NCI-H2227 (cell line): ENCODE data around the gene TAF1C.
"Not testable (repeated sequence)": the region's sequence is repeated elsewhere in the genome, so short reads cannot be mapped to it uniquely, and the experiment has no call there.

Source experiments
- DNase-seq: peaks from one replicate; lab custom pipeline; 2025; ENCODE audit not compliant: unreplicated experiment; lab: John Stamatoyannopoulos, UW

Gene TAF1C, protein sequence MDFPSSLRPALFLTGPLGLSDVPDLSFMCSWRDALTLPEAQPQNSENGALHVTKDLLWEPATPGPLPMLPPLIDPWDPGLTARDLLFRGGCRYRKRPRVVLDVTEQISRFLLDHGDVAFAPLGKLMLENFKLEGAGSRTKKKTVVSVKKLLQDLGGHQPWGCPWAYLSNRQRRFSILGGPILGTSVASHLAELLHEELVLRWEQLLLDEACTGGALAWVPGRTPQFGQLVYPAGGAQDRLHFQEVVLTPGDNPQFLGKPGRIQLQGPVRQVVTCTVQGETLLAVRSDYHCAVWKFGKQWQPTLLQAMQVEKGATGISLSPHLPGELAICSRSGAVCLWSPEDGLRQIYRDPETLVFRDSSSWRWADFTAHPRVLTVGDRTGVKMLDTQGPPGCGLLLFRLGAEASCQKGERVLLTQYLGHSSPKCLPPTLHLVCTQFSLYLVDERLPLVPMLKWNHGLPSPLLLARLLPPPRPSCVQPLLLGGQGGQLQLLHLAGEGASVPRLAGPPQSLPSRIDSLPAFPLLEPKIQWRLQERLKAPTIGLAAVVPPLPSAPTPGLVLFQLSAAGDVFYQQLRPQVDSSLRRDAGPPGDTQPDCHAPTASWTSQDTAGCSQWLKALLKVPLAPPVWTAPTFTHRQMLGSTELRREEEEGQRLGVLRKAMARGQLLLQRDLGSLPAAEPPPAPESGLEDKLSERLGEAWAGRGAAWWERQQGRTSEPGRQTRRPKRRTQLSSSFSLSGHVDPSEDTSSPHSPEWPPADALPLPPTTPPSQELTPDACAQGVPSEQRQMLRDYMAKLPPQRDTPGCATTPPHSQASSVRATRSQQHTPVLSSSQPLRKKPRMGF

DNA sequence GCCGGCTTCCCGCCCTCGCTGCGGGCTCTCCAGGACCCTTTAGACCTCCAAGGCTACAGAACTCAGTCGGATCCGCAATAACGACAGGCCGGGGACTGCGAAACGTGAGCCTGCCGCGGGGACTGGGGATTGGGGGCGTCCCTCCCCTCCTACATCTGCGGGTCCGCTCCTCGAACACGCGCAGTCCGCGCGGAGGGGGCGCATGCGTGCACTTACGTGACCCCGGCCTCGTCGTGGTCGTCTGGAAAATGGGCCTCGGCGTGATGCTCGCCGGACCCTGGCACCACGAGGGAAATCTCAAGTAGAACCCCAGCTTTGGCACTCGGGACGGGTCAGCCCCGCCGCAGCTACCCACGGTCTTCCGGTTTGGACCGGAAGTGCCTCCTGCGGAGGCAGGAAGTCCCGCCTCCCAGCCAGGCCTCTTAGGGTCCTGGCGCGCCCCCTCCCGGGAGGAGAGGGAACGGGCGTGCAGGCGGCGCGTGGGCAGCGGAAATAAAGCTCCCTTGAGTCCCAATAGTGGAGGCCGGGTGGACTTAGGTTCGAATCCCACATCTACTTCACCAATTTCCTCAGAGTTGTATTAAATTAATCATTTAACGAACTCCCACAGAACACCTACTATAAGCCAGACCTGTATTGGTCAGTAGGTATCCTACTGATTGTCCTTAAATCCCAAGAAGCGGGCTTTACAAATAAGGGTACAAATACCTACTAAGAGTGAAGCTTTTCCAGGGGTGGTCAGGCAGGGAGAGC is at the start of gene TAF1C:
TSS of gene TAF1C (minus strand) at position 373 of the 753 bp plus-strand sequence. CDS start 2,069 bp downstream, outside the sequence.
- peak; percentile 94 for DNase-seq

DNA sequence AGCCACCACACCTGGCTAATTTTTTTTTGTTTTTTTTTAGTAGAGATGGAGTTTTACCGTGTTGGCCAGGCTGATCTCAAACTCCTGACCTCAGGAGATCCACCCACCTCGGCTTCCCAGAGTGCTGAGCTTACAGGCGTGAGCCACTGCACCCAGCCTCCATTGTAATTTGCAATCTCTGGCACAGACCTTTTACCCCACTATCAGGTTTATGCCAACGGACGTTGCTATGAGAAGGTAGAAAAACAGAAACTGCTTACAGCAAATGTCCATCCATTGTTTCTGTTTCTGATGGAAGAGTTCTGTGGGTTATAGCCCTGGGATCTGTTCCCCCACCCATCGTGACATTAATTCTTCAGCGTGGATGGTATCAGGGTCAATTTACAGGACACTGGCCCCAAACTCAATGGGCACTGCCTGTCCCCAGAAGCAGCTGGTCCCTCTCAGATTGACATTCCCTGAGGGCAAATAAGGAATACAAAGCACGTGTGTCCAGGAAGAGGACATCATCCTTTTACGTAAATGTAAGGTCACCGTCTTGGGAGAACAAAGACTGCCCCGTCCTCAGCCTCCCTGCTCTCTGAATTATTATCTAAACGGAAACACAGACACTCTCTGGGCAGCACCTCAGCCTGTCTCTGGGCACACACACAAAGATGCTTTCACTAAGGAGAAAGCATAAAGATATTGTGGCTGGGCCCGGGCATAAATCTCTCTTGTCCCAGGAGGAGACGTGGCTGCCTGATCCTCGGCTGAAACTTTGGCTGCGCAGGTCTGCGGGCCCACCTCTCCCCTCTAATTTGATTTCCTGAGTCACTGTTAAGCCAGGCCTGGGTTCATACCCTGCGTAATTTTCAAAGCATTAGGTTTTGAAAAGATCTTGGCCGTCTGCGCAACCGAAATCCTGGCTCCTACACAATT is 47.7 kb upstream of the TAF1C start:
- no peak for DNase-seq

DNA sequence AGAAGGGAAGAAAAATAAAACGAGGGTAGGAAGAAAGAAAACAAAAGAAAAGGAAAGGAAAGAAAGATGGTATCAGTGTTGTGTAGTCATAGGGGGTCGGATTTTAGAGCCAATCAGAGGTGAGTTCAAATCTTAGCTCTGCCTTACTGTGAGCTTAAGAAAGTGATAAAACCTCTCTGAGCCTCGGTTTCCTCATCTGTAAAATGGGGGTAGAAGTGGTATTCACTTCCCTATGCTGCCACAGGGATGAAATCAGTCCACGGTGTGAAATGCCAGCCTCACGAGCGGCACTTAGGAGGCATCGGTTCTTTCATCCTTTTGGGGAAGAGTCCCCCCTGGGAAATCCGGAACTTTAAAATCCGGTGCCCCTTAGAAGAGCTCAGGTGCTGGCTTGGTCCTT is 46.9 kb upstream of the TAF1C start:
- no peak for DNase-seq

DNA sequence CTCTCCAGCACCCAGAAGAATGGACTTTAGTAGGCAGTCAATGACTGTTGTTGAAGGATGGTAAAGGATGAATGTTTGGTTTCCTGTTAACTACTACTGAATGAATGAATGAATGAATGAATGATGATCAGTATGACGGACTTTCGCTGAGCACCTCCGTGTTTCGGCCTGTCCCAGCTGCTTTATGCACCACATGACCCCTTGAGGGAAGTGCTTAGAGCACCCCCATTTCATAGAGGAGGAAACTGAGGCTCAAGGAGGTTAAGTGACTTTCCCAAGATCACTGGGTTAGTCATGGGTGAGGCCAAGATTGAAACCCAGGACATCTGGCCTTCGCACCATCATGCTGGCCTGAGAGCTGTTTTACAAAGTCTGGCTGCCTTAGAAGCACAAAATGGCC is 46.1 kb upstream of the TAF1C start:
- DNase-seq: no peak

DNA sequence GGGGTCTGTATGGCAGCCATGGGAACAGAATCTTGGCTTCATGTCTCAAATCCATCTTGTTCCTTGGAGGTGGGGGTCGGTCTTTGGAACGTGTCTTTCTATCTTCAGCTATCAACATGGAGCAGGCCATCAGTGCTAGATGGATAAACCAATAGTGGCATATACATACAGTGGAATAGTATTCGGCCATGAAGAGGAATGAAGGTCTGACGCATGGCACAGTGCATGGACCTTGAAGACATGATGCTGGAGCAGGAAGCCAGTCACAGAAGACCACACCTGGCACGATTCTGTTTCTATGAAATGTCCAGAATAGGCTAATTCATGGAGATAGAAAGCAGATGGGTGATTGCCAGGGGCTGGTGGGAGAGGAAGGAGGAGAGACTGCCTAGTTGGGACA is 45.2 kb upstream of the TAF1C start:
- DNase-seq: no peak

DNA sequence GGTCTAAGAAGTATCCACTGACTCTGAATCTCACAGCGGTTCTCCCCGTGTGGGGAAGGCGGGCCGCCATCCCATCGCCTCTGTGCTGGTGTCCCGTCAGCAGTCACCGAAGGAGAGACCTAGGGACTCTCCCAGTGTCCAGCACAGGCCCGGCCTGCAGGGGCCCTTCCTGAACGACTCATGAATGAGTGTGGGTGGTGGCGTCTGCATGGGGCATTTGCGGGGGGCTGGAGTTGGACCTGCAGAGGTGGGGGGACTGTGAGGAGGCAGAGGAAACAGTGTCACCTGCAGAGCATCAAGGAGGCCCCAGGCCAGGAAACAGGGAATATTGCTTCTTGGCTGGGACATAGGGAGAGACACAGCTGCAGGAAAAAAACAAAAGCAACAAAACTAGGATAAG is 42.6 kb upstream of the TAF1C start:
- no peak for DNase-seq

DNA sequence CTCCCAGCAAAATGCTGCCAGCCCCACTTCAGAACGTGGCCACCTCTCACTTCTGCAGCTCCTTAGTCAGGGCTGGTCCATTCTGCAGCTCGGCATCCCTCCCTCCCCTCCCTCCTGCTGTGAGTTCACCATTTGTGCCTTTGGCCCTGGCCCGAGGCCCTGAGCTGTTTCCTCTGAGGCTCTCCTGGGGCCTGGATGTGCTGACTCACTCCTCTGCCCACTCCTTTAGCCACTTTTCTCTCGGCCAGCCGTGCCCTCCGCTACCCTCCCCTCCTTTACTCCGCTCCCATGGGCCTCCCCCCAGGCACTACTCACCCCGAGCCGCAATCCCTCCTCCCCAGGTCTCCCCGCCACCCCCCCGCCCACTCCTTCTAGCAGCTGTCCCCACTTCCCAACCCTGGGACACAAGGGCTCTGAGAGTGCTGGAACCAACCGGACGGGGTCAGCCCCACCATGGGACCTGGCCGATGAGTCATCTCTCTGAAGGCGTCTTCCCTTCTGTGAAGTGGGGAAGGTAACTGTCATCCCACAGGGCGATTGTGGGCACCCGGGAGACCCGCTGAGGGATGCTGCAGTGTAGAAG is 41.5 kb upstream of the TAF1C start:
- DNase-seq: peak; percentile 8

DNA sequence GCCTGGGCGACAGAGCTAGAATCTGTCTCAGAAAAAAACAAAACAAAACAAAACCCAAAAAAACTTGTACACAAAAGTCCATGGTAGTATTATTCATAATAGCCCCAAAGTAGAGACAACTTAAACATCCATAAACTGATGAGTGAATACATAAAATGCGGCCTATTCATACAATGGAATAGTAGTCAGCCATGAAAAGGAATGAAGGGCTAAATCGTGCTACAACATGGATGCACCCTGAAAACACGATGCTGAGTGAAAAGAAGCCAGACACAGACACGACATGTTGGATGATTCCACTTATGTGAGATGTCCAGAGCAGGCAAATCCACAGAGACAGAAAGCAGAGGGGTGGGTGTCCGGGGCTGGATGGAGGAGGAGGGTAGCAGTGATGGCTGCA is 40.7 kb upstream of the TAF1C start:
- no peak for DNase-seq

DNA sequence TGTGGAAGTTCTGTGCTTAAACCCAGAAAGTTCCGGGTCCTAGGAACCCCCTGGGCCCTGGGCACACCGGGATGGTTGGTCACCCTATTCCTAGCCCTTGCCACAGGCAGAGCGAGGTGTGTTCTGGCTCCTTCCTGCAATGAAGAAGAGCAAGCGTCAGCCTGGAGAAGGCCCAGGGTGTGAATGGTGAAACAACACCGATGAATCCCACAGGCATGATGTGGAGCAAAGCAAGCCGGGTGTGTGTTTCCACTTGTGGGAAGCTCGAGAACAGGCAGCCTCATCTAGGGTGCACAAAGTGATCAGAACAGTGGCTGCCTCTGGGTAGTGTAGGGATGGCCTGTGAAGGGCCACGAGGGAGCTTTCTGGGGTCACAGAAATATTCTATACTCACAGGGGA is 39.2 kb upstream of the TAF1C start:
- DNase-seq: no peak

DNA sequence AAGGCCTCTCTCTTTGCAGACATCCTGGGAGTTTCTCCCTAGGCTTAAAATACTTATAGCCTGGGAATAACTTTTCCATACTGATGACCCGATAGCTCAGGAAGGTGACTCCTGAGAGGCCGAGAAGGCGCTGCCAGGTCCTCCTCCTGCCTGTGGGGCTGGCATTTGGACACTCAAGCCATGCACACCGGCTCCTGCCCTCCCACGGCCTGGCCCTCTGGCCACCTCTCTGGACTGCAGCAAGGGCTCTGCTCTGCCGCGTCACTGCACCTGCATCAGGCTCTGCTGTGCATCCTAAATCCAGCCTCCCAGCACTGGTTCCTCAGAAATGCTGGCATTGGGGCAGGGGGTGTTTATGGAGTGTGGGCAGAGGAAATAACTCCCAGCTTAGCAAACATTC is 38.7 kb upstream of the TAF1C start:
- DNase-seq: no peak

DNA sequence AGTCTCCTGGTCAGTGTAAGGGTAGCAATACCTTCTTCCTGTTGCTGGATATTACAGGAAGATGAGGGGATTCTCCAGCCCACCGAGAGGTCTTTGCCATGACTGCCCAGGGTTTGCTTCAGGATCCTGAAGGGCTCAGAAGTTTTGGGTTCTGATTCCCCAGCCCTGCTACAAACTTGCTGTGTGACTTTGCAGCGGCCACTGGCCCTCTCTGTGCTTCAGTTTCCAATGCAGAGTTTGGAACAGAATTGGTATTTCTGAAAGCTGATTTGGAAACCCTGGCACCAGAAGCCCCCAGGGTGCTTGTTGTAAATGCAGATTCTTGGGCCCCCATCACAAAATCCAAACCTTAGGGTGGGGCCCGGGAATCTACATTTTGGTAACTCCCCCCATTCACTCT is 38.3 kb upstream of the TAF1C start:
- no peak for DNase-seq

DNA sequence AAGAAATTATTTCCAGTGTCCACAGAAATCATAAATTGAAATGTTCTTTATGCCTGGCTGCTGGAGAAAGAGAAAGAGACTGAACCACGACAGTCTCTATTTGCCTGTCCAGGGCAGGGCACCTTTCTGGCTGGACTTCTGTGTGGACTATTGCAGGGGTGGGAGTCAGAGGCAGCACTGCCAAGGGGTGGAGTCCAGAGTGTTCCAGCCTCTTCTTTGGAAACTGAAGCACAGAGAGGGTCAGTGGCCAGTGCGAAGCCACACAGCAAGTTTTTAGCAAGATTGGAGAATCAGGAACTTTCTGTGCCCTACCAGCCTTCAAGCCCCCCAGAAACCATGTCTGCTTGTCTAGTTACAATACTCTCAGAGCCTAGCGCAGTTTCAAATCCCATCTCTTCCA is 37.7 kb upstream of the TAF1C start:
- no peak for DNase-seq

DNA sequence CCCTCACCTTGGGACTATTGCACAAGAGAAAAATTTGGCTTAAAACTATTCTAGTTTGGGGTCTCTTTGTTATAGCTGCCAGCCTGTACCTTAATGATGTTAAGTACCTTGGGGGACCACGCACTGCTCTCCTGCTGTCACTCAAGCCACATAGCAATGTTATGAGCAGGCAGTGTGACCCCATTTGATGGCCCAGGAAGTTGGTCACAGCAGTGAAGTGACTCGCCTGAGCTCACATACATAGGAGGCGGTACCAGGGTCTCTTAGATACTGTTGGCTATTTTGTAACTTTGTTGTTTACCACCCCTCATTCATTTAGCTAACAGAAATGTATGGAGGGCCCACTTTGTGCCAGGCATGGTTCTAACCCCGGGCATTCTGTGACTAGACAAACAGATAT is 36.6 kb upstream of the TAF1C start:
- DNase-seq: no peak

DNA sequence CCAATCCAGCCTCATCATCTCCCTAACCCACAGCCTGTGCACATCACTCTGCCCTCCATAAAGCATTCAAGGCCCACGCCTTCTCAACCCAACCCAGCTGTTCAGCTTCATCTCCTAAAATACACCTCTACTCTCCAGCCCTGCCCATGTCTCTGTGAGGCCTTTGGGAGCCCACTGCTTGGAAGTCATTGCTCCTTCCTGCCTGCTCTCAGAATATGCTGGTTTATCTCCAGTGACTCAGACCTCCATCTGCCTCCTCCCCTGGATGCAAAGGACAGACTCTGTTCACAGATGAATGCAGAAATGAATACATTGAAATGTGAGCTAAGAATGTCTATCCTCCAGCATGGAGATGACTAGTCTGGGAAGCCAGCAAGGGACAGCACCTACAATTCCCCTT is 34.0 kb upstream of the TAF1C start:
- no peak for DNase-seq

DNA sequence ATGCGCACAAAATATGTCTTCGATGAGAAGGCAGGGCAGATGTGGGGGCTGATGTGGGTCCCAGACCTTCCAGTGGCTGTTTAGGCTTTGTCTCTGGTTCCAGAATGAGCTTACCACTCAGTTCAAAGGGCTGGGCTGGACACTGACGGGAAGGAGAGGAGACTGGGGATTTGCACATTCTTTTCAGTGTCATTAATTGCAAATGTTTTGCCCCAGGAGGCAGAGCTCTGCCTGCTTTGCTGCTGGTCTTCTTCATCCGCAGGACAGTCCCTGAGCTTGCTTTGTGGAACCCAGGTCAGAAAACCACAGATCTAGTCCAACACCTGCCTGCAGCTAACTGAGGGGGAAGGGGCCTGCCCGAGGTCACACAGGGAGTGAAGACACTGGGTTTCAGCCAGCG is 32.1 kb upstream of the TAF1C start:
- no peak for DNase-seq

DNA sequence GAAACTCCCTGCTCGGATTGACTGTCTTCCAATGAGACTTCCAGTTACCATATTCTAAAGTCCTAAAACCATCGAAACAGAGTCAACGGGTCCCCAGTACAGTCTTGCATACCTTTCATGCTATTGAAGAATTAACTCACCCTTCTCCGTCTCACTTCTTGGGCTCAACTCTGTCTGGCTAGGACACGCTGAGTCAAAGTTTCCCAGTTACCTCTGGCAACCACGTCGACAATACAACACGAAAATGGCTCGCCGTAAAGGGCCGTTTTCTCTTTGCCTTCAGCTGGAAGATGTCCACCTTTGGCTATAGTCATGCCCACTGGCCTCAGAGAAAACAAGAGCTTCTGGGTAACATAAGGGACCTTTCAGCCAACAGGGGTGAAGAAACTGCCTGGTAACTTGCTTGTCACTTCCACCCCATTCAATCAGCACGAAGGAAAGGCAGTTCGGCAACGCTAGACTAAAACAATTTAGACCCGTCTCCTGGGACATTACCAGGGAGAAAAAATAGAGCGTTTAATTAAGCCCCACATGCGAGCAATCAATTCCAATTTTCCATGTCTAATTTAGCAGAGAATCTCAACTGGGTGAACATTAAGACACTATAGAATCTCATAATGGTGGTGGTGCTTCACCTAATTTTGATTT is 31.4 kb upstream of the TAF1C start:
- no peak for DNase-seq

DNA sequence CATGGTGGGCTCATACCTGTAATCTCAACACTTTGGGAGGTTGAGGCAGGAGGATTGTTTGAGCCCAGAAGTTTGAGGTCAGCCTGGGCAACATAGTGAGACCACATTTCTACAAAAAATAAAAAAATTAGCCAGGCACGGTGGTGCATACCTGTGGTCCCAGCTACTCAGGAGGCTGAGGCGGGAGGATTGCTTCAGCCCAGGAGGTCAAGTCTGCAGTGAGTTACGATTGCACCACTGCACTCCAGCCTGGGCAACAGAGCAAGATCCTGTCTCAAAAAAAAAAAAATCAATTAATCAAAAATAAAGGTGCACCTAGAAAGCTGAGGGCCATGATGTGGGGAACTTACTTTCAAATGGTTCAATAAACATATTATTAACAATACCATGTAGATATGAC is 29.3 kb upstream of the TAF1C start:
- not testable (repeated sequence) for DNase-seq

DNA sequence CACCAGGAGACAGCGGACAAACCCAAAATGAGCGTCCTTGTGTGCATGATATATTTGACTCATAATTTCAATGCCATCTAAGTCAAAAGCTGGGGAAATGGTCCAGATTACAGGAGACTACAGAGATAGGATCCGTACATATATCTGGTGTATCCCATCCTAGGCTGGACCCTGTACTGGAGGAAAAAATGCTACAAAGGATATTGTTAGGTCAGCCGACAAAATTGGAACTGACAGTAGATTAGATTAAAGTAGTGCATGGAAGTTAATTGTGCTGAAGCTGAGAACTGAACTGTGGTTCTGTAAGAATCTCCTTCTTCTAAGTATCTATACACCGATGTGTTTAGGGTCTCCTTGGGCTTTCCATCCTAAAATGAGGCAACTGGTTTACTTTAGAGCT is 28.7 kb upstream of the TAF1C start:
- no peak for DNase-seq

DNA sequence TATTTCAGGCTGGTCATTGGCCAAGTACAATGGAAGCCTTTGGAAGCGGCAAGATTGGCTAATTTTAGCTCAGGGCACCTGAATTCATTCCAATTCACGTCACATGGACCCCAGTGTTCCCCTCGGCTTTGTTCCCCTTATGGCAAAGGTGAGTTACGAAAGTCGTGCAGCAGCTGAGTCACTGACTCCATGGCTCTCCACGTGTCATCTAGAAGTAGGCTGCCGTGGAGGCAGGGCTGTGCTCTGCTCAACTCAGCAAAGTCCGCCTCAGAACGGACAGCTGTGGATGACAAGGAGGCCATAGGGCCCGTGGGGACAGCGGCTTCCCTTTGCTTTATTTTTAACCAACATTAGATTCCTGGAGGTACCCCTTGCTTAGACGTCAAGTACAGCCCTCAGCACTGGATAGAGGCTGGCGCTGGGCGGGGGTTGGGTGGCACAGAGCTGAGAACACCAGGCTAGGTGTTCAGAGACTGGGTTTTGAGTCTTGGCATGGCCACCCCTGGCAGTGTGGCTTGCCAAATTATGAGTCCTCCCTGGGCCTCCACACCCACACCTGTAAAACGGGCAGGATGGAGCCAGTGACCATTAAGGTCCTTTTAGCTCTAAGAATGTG is 27.7 kb upstream of the TAF1C start:
- no peak for DNase-seq
